ENCODE measurements around the gene TRMT61A. TPM values are rescaled to one million over a fixed set of nuclear protein-coding genes. Genes with fewer than 3 reads are reported as not detected.

Gene TRMT61A
- total and polyA plus RNA-seq, 9 of the 15 experiments (the other 6 are each of a cell fraction or from before 2014, with no cell fraction given) = 0.10 to 24.8 (median 5.1) TPM

GRCh38 chr14:103528587-103529382 is at the start of gene TRMT61A (continued):
- TF ChIP-seq, protein P1, sequence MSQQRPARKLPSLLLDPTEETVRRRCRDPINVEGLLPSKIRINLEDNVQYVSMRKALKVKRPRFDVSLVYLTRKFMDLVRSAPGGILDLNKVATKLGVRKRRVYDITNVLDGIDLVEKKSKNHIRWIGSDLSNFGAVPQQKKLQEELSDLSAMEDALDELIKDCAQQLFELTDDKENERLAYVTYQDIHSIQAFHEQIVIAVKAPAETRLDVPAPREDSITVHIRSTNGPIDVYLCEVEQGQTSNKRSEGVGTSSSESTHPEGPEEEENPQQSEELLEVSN (IDR thresholded peaks at IDR 0.05; ENCODE audit: borderline replicate concordance in 1 of 2, extremely low read depth in 1 of 2, insufficient read depth in 1 of 2, insufficient read length in 1 of 2, low read depth in 1 of 2, low read length in 1 of 2, poor library complexity in 1 of 2, severe bottlenecking in 1 of 2) = peak; percentile 40 to 65
- peak; percentile 90 for TF ChIP-seq GABPA (tag; conservative IDR thresholded peaks at IDR 0.05; ENCODE audit: low read depth)
- peak; percentile 94 for TF ChIP-seq CREM (IDR thresholded peaks at IDR 0.05; ENCODE audit: low read depth)
- TF ChIP-seq L3MBTL2 (IDR thresholded peaks at IDR 0.05) = peak; percentile 68
- no peak for TF ChIP-seq ZNF407 (IDR thresholded peaks at IDR 0.05; ENCODE audit: low read depth)
- TF ChIP-seq, protein P2, sequence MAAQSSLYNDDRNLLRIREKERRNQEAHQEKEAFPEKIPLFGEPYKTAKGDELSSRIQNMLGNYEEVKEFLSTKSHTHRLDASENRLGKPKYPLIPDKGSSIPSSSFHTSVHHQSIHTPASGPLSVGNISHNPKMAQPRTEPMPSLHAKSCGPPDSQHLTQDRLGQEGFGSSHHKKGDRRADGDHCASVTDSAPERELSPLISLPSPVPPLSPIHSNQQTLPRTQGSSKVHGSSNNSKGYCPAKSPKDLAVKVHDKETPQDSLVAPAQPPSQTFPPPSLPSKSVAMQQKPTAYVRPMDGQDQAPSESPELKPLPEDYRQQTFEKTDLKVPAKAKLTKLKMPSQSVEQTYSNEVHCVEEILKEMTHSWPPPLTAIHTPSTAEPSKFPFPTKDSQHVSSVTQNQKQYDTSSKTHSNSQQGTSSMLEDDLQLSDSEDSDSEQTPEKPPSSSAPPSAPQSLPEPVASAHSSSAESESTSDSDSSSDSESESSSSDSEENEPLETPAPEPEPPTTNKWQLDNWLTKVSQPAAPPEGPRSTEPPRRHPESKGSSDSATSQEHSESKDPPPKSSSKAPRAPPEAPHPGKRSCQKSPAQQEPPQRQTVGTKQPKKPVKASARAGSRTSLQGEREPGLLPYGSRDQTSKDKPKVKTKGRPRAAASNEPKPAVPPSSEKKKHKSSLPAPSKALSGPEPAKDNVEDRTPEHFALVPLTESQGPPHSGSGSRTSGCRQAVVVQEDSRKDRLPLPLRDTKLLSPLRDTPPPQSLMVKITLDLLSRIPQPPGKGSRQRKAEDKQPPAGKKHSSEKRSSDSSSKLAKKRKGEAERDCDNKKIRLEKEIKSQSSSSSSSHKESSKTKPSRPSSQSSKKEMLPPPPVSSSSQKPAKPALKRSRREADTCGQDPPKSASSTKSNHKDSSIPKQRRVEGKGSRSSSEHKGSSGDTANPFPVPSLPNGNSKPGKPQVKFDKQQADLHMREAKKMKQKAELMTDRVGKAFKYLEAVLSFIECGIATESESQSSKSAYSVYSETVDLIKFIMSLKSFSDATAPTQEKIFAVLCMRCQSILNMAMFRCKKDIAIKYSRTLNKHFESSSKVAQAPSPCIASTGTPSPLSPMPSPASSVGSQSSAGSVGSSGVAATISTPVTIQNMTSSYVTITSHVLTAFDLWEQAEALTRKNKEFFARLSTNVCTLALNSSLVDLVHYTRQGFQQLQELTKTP (IDR thresholded peaks at IDR 0.05; ENCODE audit: low read depth in 1 of 2, partially characterized antibody in 2 of 2) = peak in 1 of 2 experiments; percentile 37
- TF ChIP-seq SRSF9 (IDR thresholded peaks at IDR 0.05; ENCODE audit: borderline replicate concordance, low read depth, low read length) = no peak
- no peak for TF ChIP-seq MAFG (tag; conservative IDR thresholded peaks at IDR 0.05)
- TF ChIP-seq ZBTB49 (CRISPR knock-in tag; IDR thresholded peaks at IDR 0.05; ENCODE audit: borderline replicate concordance) = no peak

Measured in K562 (cell line).